HUES48 (cell line): ENCODE data around the gene PTPRJ.
"Not testable (repeated sequence)": the region's sequence is repeated elsewhere in the genome, so short reads cannot be mapped to it uniquely, and the experiment has no call there.

Source experiments
- H3K27ac ChIP-seq: one replicate; pipeline ENCODE4 v1.7.0; 2013; ENCODE audit warnings: low read depth, low read length, inconsistent platforms
- H3K27me3 ChIP-seq: 2 replicates; pipeline ENCODE4 v1.6.1; 2013; ENCODE audit warnings: mild to moderate bottlenecking, low read length; ENCODE audit not compliant: control insufficient read depth, insufficient read depth
- H3K36me3 ChIP-seq: 2 replicates; pipeline ENCODE4 v1.6.1; 2013; ENCODE audit warnings: low read length; ENCODE audit not compliant: control insufficient read depth, insufficient read depth
- H3K4me1 ChIP-seq: 2 replicates; pipeline ENCODE4 v1.6.1; 2013; ENCODE audit warnings: mild to moderate bottlenecking, low read length; ENCODE audit not compliant: control insufficient read depth, insufficient read depth
- H3K4me3 ChIP-seq: 2 replicates; pipeline ENCODE4 v1.5.1; 2013; ENCODE audit warnings: mild to moderate bottlenecking, low read depth, low read length
- H3K9ac ChIP-seq: 2 replicates; pipeline ENCODE4 v1.6.1; 2013; ENCODE audit warnings: mild to moderate bottlenecking, low read depth, low read length, moderate library complexity
- H3K9me3 ChIP-seq: 2 replicates; pipeline ENCODE4 v1.6.1; 2013; ENCODE audit warnings: low read length; ENCODE audit not compliant: control insufficient read depth, insufficient read depth

PTPRJ gene

GRCh38 chr11:48138222-48138621, 157.9 kb downstream of the PTPRJ start:
- no peaks in the 10 kb centered on the region for H3K9me3 ChIP-seq
- H3K9ac ChIP-seq: no peak overlapping the region
- no peaks in the 10 kb centered on the region for H3K27me3 ChIP-seq
- peaks cover 10% of the 10 kb centered on the region for H3K4me1 ChIP-seq
- H3K27ac ChIP-seq: no peak overlapping the region
- H3K36me3 ChIP-seq: peaks cover 16% of the 10 kb centered on the region
- no peak overlapping the region for H3K4me3 ChIP-seq

DNA sequence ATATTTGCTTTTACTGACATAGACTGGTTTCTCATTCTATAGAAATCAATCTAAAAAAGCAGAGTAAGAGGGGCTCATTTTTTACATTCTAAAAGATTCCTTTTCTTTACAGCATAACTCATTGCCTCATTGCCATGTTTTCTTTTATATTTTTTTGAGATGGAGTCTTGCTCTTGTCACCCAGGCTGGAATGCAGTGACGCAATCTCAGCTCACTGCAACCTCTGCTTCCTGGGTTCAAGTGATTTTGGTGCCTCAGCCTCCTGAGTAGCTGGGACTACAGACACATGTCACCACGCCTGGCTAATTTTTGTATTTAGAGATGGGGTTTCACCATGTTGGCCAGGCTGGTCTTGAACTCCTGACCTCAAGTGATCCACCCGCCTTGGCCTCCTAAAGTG, 159.5 kb downstream of the PTPRJ start:
- not testable (repeated sequence) for H3K27me3 ChIP-seq, H3K4me3 ChIP-seq, H3K9me3 ChIP-seq, H3K27ac ChIP-seq, H3K9ac ChIP-seq, H3K4me1 ChIP-seq
- peaks cover 27% of the 10 kb centered on the region for H3K36me3 ChIP-seq

DNA sequence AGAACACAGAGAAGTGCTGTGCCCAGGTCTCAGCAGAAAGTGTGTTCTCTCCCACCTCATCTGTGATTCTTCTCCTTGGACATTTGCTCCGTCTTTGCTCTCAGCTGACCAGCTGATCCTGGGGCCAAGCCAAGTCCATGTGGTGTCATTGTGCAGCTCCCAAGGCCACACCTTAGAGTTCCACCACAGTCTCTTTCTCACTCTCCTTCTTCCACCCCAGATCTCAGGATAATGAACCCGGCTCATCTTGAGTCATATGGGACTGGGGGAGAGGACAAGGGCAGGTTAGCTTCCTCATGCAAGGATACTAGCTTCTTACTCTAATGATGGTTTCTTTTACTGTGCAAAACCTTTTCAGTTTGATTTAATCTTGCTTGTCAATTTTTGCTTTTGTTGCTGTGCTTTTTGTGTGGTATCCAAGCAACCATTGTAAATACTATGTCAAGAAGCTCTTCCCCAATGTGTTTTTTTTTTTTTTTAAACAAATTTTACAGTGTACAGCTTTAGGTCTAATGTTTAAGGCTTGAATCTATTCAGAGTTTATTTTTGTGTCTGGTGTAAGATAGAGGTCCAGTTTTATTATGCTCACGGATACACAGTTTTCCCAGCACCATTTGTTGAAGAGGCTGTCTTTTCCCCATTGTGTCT, 161.2 kb downstream of the PTPRJ start:
- peaks cover 31% of the 10 kb centered on the region for H3K36me3 ChIP-seq
- no peaks in the 10 kb centered on the region for H3K4me1 ChIP-seq
- H3K27ac ChIP-seq: no peak overlapping the region

DNA sequence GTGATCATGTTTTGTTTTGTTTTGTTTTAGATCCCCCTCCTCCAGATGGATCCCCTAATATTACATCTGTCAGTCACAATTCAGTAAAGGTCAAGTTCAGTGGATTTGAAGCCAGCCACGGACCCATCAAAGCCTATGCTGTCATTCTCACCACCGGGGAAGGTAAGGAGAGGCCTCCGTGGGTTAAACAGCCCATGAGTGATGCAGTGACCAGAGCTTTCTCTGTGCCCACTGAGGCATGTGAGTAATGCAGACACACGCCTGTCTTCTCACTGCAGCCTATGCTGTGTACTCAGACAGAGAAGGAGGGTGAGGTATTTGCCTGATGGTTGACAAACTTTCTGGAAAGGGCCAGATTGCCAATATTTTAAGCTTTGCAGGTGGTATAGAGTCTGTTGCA, 162.5 kb downstream of the PTPRJ start:
- Histone ChIP-seq H3K36me3 (peaks cover 35% of the 10 kb centered on the region), H3K9me3 (no peaks in the 10 kb centered on the region), H3K27me3 (no peaks in the 10 kb centered on the region), H3K4me3 (no peak overlapping the region), H3K27ac (no peak overlapping the region), H3K4me1 (no peaks in the 10 kb centered on the region), H3K9ac (no peak overlapping the region)

More for the DNA sequence above, 161.2 kb downstream of the PTPRJ start:
- no peaks in the 10 kb centered on the region for H3K27me3 ChIP-seq
- no peak overlapping the region for H3K4me3 ChIP-seq
- H3K9me3 ChIP-seq: no peaks in the 10 kb centered on the region
- no peak overlapping the region for H3K9ac ChIP-seq

DNA sequence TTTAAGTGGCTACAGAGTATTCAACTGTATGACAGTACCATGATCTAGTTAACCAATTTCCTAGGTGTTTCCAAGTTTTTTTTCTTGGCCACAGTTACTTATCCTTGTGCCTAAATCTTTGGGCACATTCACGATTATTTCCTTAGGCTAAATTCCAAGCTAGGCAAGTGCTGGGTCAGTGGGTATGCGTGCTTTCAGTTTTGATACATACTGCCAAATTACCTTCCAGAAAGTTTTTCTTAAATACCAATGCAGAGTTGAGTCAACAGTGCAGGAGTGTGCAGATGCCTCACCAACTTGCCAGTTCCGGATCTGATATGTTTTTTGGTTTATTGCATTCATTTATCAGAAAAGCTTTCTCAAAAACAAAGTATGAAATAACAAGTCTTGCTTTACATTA, 168.4 kb downstream of the PTPRJ start:
- Histone ChIP-seq H3K4me3 (no peak overlapping the region), H3K27me3 (no peaks in the 10 kb centered on the region), H3K9me3 (no peaks in the 10 kb centered on the region), H3K4me1 (no peaks in the 10 kb centered on the region), H3K36me3 (peaks cover 29% of the 10 kb centered on the region), H3K27ac (no peak overlapping the region), H3K9ac (no peak overlapping the region)

DNA sequence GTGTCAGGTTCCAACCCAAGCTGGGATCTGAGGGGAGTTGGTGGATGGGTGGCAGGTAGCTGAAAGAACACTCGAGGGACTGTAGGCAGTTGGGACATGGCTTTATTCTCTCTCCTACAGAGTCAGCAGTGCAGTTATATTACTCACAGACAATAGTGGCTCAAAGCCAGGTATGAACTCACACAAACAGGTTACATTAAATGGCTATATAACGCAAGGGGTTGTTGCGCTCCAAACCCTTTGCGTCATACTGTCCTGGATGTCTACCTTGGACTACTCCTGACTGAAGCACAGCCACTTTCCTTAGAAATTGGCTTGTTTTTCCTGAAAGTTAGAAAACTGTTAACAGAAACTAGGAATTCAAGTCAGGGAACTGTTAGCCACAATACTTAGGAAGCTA, 169.9 kb downstream of the PTPRJ start:
- no peak overlapping the region for H3K27ac ChIP-seq
- no peak overlapping the region for H3K4me3 ChIP-seq
- H3K36me3 ChIP-seq: peaks cover 25% of the 10 kb centered on the region
- H3K4me1 ChIP-seq: no peaks in the 10 kb centered on the region
- H3K9me3 ChIP-seq: no peaks in the 10 kb centered on the region
- H3K27me3 ChIP-seq: no peaks in the 10 kb centered on the region
- no peak overlapping the region for H3K9ac ChIP-seq

- Histone ChIP-seq H3K9ac (no peak overlapping the region), H3K9me3 (no peaks in the 10 kb centered on the region), H3K36me3 (peaks cover 30% of the 10 kb centered on the region), H3K4me3 (no peak overlapping the region), H3K27me3 (no peaks in the 10 kb centered on the region), H3K4me1 (no peaks in the 10 kb centered on the region), H3K27ac (no peak overlapping the region)
These were observed 173.8 kb downstream of the PTPRJ start for GRCh38 chr11:48154151-48154550.

GRCh38 chr11:48161951-48162884, 181.9 kb downstream of the PTPRJ start:
- Histone ChIP-seq H3K27ac (no peak overlapping the region), H3K4me3 (no peak overlapping the region), H3K9ac (no peak overlapping the region), H3K36me3 (peaks cover 15% of the 10 kb centered on the region), H3K27me3 (no peaks in the 10 kb centered on the region), H3K4me1 (no peaks in the 10 kb centered on the region), H3K9me3 (no peaks in the 10 kb centered on the region)

- Histone ChIP-seq H3K4me3 (no peak overlapping the region), H3K36me3 (peaks cover 12% of the 10 kb centered on the region), H3K27ac (no peak overlapping the region), H3K4me1 (no peaks in the 10 kb centered on the region), H3K9me3 (no peaks in the 10 kb centered on the region), H3K27me3 (no peaks in the 10 kb centered on the region), H3K9ac (no peak overlapping the region)
These were observed 182.5 kb downstream of the PTPRJ start for GRCh38 chr11:48162885-48163268.

- H3K27ac ChIP-seq: no peak overlapping the region
- no peak overlapping the region for H3K9ac ChIP-seq
- no peaks in the 10 kb centered on the region for H3K9me3 ChIP-seq
- peaks cover 12% of the 10 kb centered on the region for H3K36me3 ChIP-seq
- H3K4me1 ChIP-seq: no peaks in the 10 kb centered on the region
- no peaks in the 10 kb centered on the region for H3K27me3 ChIP-seq
- H3K4me3 ChIP-seq: no peak overlapping the region
These were observed 183.2 kb downstream of the PTPRJ start for GRCh38 chr11:48163360-48164100.

GRCh38 chr11:48164836-48165235, 184.5 kb downstream of the PTPRJ start:
- Histone ChIP-seq H3K4me3 (no peak overlapping the region), H3K9ac (no peak overlapping the region), H3K9me3 (no peaks in the 10 kb centered on the region), H3K4me1 (no peaks in the 10 kb centered on the region), H3K27me3 (no peaks in the 10 kb centered on the region), H3K36me3 (peaks cover 12% of the 10 kb centered on the region), H3K27ac (no peak overlapping the region)
